Measurements from ENCODE around the gene PTPN1.
A peak's percentile ranks its signal among the peaks of the same experiment; 100 is the strongest.
"Not testable (repeated sequence)": the region's sequence is repeated elsewhere in the genome, so short reads cannot be mapped to it uniquely, and the experiment has no call there.

PTPN1 gene

DNA sequence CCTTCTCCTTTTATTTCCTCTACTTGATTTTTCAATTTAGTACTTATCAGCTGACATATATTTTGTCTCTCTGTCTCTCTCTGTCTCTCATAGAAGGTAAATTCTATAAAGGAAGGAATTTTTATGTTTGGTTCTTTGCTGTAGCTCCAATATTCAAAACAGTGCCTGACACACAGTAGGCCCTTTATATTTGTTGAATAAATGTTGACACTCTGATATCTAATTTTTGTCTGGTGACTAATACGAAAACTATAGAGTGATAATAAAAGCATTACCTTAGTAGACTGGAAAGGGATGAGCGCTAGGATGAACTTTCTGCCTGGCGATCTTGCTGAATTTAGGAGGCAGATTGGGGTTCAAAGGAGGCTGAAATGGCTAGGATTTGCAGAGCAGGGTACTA lies 42.8 kb downstream of the PTPN1 start:
- no peak for DNase-seq (ENCODE audit: low read depth in 1 of 2, low spot score in 1 of 2)

DNA sequence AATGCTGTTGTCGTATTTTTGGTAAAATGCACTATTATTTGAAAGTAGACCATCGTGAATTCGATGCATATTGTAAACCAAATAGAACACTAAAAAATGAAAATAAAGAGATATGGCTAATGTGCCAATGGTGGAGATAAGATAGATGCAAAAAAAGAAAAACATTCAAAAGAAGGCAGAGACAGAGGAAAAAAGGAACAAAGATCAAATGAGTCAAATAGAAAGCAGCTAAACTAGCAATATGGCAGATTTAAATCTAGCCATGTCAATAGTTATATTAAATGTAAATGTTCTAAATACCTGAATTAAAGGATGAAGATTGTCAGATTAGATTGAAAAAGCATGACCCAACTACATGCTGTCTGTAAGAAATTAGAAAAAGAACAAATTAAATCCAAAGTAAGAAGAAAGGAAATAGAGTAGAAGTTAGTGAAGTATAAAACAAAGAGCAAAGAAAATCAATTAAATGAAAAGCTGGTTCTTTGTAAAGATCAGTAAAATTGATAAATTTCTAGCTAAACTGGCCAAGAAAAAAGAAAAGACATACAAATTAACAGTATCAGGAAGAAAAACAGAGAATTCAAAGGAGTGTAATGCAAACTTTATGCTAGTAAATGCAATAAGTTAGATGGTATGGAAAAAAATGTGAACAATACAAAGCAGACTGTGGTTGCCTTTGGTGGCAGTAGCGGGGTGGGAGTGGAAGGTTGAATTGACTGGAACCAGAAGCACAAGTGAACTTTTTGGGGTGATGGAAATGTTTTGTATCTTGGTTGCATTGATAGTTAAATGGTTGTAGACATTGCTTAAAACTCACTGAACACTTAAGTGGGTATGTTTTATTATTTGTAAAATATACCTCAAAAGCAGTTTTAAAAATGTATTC lies 44.8 kb downstream of the PTPN1 start:
- no peak for DNase-seq (ENCODE audit: low read depth in 1 of 2, low spot score in 1 of 2)

DNA sequence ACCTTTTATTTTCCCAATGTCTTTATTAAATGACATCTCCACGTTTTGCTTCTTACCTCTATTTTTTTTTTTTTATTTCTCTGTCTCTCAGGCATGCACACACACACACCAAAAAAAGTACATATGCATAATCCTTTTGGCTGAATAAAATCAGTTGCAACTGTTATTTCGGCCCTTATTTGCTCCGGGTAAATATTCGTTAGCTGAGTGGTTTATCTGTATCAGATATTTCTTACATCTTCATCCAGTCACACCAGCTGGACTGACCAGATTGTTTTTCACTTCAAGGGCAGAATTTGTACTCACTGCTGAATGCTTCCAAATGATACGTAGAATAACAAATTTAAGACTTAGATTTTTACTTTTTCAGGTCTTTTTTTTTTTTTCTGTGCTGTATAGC lies 45.5 kb downstream of the PTPN1 start:
- no peak for DNase-seq (ENCODE audit: low read depth in 1 of 2, low spot score in 1 of 2)

DNA sequence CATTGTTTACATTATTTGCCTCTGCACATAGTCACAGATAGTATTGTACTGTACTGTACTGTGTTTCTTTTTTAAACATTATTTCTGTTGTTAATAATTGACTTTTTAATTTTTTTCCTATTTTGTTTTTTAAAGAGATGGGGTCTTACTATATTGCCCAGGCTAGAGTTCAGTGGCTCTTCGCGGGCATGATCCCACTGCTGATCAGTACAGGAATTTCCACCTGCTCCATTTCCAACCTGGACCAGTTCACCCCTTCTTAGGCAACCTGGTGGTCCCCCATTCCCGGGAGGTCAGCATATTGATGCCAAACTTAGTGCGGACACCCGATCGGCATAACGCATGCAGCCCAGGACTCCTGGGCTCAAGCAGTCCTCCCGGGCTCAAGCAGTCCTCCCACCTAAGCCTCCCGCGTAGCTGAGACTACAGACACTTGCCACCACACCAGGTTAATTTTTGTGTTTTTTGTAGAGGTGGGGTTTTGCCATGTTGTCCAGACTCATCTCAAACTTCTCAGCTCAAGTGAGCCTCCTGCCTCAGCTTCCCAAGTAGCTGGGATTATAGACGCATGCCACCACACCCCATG lies 47.5 kb downstream of the PTPN1 start:
- no peak for DNase-seq (ENCODE audit: low read depth in 1 of 2, low spot score in 1 of 2)

DNA sequence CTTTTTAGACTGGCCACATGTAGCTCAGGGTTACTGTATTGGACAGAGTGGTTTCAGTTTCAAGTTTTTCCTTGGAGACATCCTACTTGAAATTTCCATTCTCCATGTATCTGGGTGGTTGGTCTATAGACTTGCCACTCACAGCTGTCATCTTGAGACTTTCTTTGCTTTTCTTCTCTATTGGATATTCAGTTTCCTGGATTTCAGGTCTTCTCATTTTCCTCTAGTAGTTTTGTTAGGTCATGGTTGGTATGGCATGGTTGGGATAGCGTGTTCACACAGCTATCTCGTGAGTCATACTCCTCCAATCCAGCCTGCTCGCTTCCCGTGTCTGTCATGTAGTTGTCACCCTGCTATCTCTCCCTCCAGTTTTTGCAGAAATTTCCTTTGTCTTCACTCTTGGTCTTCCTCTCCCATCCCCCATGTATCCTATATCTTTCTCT lies 48.3 kb downstream of the PTPN1 start:
- DNase-seq (ENCODE audit: low read depth in 1 of 2, low spot score in 1 of 2) = no peak

DNA sequence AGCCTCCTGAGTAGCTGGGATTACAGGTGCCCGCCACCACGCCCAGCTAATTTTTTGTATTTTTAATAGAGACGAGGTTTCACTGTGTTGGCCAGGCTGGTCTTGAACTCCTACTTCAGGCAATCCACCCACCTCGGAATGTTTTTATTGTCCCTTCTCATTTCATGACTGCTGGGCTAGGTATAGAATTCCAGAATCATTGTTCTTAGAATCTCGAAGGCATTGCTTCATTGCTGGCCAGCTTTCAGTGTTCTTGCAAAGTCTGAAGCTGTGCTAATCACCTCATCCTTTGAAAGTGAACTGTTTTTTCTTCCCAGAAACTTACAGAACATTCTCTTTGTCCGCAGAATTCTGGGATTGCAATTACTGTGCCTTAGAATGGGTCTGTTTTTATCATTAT lies 49.0 kb downstream of the PTPN1 start:
- DNase-seq (ENCODE audit: low read depth in 1 of 2, low spot score in 1 of 2) = no peak

DNA sequence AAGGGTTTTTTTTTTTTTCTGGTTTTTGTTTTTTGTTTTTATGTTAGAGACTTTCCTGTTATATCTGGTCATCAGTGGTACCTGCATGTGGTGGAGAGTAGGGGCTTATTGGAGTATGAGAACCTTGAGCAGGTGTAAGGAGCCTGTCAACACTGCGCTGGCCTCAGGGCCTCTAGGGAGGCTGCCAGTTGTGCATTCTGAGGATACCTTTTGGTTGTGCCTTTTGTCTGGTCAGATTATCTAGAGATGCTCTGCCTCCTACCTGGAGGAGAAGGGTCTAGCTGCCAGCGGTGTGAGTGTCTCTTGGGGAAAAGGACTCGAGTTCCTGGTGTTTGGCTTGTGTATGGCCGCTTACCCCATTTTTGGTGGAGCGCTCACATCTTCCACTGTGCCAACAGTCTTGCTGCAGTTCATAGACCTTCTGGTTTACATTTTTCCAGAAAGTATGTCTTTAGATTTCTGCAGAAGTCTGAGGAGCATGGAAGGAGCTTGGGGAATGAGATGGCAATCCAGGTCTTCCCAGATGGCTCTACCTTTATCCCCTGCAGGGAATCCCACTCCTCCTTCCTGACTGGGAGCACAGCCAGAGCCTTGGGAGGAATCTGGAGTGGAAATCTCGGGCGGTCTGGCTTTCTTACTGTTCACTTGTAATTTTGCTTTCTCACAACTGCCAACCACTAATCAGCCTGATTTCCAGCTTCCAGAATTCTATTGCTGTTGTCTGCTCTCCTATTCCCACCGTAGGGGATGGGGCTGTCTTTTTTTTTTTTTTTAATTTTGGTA lies 49.9 kb downstream of the PTPN1 start:
- DNase-seq (ENCODE audit: low read depth in 1 of 2, low spot score in 1 of 2) = no peak

DNA sequence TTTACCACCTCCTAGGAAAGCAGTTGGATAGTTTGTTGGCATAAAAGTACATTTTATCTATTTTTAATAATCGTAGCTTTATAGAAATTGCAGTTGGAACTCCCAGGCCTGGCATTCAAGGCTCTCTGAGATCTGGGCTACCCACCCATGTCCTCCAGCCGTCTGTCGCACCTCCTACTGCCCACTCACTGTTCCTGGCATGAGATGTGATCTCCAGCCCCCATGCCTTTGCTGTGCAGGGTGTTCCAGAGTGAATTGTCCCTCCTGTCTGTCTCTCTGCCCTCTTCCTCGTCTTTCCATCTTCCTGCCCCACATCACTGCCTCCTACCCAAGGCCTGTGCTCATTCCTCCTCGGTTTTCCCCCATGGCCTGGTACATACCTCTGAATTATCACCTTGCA lies 50.7 kb downstream of the PTPN1 start:
- no peak for DNase-seq (ENCODE audit: low read depth in 1 of 2, low spot score in 1 of 2)

DNA sequence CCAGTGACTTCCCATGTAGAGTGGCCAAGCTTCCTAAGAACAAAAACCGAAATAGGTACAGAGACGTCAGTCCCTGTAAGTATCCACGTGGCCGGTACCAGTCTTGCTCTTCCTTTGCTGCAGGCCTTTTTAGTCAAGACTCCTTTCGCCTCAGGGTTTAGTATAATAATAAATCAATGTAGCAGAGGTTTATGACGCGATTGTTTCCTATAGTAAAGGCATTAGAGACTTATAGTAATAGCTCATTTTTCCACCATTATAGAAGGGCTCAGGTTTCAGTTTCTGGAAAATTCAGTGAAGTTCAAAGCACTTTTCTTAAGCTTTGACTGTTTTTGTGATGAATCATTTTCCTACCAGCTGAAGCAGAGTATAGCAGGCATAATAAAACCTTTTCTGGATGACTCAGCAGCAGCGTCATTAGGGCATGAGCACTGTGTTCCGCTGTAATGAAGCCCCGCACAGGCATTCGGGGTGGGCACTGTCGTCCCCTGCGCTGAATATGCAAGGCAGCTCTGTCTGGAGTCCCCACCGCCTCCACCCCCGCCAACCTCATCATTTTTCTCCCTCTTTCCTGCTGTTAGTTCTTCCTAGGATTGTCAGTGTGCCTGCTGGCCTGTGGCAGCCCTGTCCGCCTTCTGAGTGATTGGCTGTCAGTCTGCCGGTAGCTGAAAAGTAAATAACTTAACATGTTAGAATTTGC lies 51.3 kb downstream of the PTPN1 start:
- DNase-seq (ENCODE audit: low read depth in 1 of 2, low spot score in 1 of 2) = peak in 1 of 2 donors; percentile 50

DNA sequence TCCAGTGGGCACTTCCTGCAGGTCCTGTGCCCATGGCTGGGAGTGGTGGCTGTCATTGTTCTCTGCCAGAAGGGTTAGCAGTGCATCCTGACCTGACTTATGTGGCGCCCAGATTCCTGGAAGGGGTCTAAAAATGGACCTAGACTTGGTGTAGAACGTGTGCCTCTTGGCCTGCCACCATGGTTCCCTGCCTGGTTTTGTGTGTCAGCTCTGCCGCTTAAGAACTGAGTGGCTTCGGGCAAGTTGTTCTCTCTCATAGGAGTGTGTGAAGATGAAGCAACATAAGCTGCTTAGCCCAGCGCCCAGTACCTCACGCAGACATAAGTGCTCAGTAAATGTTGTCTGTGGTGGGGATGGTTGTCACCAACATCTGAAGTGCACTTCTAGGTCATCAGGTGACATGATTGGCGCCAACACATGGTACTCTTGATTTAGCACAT lies 52.1 kb downstream of the PTPN1 start:
- no peak for DNase-seq (ENCODE audit: low read depth in 1 of 2, low spot score in 1 of 2)

DNA sequence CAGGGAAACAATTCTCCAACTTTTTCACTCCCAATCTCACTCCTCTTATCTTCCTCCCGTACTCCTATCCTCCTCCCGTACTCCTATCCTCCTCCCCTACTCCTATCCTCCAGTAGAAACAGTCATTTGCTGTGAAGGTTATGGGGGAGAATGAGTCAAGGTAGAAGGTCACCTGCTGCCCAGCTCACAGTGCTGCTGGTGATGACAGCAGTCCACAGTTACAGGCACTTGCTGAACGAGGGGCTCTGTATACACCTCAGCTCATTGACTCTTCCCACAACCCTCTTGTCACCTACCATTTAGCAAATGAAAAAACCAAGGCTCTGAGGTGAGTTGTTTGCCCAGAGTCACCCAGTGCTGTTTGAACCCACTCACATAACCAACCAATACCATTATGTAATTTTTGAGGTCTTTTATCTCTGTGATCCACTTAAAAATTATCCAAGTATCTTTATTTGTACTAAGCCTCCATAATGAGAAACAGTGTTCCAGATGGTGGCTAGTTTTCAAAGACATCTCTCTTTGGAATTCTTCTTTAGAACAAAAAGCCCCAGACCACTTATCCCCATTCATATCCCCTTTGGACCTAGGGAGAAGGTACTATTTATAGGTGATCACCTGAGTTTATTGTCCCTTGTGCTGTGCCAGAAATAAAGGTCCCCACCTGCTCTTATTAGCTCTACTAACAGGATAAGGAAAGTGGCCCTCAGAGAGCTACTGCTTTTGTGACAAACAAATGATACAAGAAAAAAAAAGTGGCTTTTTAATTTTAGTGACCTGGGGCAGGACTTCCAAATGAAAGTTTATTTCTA lies 53.2 kb downstream of the PTPN1 start:
- DNase-seq (ENCODE audit: low read depth in 1 of 2, low spot score in 1 of 2) = no peak

DNA sequence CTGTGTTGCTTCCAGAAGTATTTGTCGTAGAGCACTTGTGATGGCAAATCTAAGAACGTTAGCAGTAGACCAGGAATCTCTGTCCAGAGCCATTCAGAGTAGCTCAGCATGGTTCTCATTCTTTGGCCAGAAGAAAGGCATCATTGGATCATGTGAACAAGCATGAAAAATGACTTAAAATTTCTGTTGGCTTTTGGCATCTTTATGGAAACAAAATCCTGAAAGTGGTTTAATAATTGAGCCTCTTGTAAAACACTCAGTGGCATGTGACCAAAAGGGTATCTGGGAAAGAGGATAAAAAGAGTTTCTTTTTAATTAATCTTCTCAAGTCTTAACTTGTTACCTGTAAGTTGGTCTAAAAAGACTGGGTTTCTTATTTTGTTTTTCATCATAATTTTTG lies 55.2 kb downstream of the PTPN1 start:
- no peak for DNase-seq (ENCODE audit: low read depth in 1 of 2, low spot score in 1 of 2)

DNA sequence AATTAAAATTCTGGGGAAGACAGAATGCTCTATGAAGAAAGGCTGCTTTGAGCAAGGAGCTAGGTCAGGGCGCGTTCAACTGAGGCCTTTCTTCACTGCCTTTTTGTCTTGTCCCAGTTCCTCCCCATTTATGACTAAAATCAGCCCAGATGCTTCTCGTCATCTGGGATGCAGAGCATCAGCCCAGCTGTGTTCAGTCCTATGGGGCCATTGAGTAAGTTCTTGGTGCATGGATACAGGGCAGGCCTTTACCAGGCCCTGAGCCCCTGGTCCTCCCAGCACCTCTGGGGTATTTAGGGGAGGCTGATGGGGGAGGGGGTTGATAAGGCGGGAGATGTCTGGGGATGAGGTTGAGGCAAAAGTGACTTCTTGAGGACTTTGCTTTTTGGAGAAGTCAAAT lies 55.7 kb downstream of the PTPN1 start:
- no peak for DNase-seq (ENCODE audit: low read depth in 1 of 2, low spot score in 1 of 2)

DNA sequence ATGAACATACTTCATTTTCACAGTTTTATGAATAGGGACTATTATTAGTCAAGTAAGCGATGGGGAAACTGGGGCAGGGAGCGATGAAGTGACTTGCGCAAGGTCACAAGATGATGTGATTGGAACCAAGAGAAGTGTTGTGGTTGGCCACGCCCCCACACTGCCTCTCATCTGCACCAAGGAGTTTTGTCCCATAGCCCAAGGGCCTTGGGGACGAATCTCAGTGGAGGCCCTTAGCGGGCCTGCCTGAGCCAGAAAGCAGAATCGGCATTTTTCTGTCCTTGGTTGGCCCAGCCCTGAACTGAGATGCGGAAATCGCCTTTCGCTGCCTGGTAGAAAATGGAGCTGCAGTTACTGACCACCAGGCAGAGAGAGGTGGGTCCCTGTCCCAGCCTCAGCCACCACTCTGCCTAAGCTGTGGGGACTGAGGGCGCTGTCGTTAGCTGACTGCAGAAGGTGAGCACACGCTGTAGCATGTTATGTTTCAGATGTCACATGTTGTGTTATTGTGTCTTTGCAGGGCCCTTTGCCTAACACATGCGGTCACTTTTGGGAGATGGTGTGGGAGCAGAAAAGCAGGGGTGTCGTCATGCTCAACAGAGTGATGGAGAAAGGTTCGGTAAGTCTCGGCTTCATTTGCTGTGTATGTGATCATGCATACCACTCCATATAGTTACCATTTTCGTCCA lies 57.8 kb downstream of the PTPN1 start:
- no peak for DNase-seq (ENCODE audit: low read depth in 1 of 2, low spot score in 1 of 2)

DNA sequence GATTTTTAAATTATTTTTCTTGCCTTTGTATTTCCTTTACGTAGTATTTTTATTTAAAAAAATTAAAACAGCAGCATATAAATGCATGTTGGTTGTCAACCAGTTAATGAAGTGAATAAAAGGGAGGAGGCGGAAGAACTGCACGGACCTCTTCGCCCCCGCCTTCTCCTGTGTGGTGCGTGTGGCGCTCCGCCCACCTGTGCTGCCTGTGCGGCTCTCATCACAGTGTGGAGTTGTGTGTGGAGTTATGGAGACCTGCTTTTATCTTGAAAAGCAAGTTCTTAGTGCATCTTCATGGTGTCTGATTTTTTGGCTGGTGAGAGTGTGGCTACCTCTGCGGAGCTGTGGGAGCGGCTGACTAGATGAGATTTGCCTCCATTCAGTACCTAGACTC lies 58.4 kb downstream of the PTPN1 start:
- no peak for DNase-seq (ENCODE audit: low read depth in 1 of 2, low spot score in 1 of 2)

DNA sequence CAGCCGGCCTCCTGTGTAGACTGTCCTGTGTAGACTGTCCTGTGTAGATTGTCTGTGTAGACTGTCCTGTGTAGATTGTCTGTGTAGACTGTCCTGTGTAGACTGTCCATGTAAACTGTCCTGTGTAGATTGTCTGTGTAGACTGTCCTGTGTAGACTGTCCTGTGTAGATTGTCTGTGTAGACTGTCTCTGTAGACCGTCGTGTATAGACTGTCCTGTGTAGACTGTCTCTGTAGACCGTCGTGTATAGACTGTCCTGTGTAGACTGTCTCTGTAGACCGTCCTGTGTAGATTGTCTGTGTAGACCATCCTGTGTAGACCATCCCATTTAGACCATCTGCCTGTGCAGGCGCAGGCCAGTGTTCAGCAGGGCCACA lies 59.3 kb downstream of the PTPN1 start:
- not testable (repeated sequence) for DNase-seq (ENCODE audit: low read depth in 1 of 2, low spot score in 1 of 2)

DNA sequence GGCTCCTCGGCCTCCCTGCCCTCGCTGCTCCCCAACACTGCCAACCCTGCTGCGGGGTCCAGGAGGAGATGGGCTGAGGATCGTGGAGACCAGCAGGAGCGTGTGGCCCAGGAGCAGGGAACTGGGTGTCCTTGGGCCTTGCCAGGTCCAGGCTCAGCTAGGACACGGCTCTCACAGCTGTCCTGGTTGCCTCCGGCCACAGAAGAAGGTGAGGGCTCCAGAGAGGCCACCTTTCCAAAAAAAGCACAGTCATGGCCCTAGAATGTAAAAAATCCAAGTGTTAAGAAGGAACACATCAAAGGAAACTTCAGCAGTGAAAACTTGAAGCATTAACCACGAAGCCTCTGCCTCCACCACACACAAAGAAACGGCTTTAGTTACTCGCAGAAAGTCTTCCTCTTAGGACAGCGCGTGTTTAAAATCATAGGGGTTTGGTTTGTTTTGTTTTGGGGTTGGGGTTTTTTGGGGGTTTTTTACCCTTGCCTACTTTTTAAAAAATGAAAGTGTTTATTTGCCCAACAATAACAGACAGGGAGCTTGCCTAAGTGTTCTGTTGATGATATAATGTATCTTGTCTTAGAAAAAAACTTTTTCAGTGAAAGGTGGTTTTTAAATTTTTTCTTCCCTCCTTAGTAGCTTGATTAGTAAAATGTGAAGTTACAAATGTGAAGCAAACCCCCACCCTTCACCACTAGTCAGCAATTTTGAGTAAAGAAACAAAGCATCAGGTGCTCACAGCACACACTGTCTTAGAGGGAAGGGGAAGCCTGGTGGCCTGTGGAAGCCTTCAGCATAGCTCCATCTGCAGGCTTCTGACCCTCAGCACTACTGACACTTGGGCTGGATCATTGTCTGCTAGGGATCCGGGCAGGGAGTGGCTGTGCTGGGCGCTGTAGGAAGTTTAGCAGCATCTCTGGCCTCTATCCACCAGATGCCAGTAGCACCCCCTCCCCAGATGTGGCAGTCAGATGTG lies 60.0 kb downstream of the PTPN1 start:
- no peak for DNase-seq (ENCODE audit: low read depth in 1 of 2, low spot score in 1 of 2)

DNA sequence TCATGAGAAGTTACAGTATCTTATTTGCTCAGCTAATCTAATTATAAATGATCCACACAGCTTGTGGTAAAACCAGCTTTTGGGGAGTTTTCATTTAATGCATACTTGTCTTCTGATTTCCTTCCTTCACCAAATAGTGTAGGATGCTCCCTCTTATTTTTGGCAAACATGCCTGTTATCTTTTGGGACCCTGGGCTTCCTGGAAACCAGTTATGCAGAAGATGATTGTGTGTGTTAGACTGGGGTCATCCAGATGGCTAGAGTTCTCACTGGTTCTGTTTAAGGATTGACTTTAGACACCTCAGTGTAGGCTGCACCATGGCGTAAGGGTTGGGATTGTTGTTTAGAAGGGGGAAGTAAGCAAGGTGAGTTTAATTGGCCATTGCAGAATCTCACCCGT lies 61.3 kb downstream of the PTPN1 start:
- no peak for DNase-seq (ENCODE audit: low read depth in 1 of 2, low spot score in 1 of 2)
